Measurements from ENCODE around the gene HPCAL1. TPM values are rescaled to one million over a fixed set of nuclear protein-coding genes. Genes with fewer than 3 reads are reported as not detected.

The HPCAL1 gene
- total RNA-seq, 2 donors from 2014 or later = 41.0 to 66.3 TPM

DNA sequence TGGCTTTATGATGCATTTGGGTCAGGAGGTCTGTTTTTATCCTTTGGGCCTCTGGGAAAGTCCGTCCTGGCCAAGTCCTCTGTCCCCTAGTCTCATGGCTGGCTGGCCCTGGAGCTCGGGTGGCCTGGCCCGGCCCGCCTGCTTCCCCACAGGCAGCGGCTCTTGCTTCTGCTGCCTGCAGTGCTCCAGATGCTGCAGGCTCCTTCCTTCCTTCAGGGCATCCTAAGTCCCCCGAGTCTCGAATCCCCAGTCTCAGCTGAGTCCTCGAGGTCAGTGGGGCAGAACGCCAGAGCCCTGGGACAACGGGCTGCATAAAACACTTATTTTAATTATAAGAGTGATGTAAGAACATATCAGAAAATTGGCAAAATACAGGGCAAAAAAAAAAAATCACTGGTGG lies 71.2 kb downstream of the HPCAL1 start:
- no peak for DNase-seq
- H3K4me1 ChIP-seq = peaks cover 56% of the 10 kb centered on the region
- H3K9me3 ChIP-seq = no peaks in the 10 kb centered on the region
- H3K4me3 ChIP-seq = no peak overlapping the region
- intact Hi-C loops (cut with DNase I) = no loop called here
- no peak for ATAC-seq
- no peaks in the 10 kb centered on the region for H3K27me3 ChIP-seq
- WGBS, 2 donors = 67 to 78% methylated on average over 10 of the region's 10 CpGs
- no peak for TF ChIP-seq POLR2A (IDR thresholded peaks at IDR 0.05)
- TF ChIP-seq, protein P1, sequence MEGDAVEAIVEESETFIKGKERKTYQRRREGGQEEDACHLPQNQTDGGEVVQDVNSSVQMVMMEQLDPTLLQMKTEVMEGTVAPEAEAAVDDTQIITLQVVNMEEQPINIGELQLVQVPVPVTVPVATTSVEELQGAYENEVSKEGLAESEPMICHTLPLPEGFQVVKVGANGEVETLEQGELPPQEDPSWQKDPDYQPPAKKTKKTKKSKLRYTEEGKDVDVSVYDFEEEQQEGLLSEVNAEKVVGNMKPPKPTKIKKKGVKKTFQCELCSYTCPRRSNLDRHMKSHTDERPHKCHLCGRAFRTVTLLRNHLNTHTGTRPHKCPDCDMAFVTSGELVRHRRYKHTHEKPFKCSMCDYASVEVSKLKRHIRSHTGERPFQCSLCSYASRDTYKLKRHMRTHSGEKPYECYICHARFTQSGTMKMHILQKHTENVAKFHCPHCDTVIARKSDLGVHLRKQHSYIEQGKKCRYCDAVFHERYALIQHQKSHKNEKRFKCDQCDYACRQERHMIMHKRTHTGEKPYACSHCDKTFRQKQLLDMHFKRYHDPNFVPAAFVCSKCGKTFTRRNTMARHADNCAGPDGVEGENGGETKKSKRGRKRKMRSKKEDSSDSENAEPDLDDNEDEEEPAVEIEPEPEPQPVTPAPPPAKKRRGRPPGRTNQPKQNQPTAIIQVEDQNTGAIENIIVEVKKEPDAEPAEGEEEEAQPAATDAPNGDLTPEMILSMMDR (IDR thresholded peaks at IDR 0.05) = no peak
- no peak overlapping the region for H3K27ac ChIP-seq
- no peaks in the 10 kb centered on the region for H3K36me3 ChIP-seq (replicated peaks in 1 of 2; ENCODE audit: insufficient read depth in 1 of 2, low read depth in 2 of 2)

DNA sequence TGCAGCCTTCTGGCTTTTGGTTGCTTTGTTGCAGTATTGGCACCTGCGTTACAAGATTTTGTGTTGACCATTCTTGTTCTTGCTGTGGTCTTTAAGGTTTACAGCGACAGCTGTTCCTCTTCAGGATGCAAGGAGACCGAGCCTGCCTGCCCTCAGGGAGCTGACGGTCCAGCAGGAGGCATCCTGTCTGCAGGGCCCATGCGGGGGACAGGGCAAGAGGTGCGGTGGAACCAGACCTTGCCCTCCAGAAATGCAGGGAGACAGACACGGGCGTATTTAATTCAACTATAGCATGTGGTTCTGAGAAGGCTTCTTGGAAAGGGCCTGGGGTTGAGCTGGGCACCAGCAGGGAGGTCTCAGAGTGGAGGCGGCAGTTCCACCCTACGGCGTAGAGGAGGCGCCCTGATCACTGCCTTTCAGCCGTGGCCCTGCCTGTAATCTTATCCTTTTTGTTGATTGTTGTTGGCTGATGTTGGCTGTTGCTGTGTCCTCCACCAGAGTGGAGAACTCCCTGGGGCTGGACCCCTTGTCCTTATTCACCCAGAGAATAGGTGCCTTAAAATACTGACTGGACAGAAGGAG lies 71.7 kb downstream of the HPCAL1 start:
- DNase-seq (no peak), ATAC-seq (no peak)
- no peak overlapping the region for H3K27ac ChIP-seq
- H3K36me3 ChIP-seq (replicated peaks in 1 of 2; ENCODE audit: insufficient read depth in 1 of 2, low read depth in 2 of 2) = no peaks in the 10 kb centered on the region
- no peak for TF ChIP-seq POLR2A (IDR thresholded peaks at IDR 0.05)
- TF ChIP-seq, protein P1 (IDR thresholded peaks at IDR 0.05) = no peak
- WGBS, 2 donors = 77 to 91% methylated on average over 4 to 13 of the region's 13 CpGs
- intact Hi-C loops (cut with DNase I) = no loop called here
- H3K9me3 ChIP-seq = no peaks in the 10 kb centered on the region
- H3K4me3 ChIP-seq = no peak overlapping the region
- peaks cover 55% of the 10 kb centered on the region for H3K4me1 ChIP-seq
- no peaks in the 10 kb centered on the region for H3K27me3 ChIP-seq

DNA sequence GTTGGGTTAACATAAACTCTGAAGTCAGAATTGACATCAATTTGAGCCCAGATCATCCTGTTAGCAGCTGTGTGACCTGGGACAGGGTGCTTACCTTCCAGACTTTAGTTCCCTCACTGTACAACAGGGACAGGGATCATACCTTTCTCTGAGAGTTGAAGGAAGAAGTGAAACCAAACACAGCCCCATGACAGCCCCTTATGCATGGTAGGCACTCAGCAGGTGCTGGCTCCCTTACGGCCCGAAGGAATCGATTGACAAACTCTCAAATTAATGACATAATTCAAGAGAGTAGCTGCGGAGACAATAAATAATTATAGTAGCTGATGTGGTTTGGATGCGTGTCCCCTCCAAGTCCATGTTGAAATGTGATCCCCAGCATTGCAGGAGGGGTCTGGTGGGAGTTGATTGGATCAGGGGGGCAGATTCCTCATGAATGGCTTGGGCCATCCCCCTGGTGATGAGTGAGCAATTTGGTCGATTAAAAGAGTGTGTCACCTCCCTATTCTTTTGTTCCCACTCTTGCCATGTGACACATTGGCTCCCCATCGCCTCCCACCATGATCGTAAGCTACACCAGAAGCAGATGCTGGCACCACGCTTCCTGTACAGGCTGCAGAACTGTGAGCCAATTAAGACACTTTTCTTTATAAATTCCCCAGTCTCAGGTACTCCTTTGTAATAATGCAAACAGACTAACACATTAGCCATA lies 73.0 kb downstream of the HPCAL1 start:
- no peak overlapping the region for H3K27ac ChIP-seq
- DNase-seq = no peak
- no peaks in the 10 kb centered on the region for H3K9me3 ChIP-seq
- TF ChIP-seq, protein P1 (IDR thresholded peaks at IDR 0.05) = no peak
- TF ChIP-seq POLR2A (IDR thresholded peaks at IDR 0.05) = no peak
- no peak for ATAC-seq
- WGBS, 2 donors = 65 to 76% methylated on average over 9 of the region's 9 CpGs
- H3K4me3 ChIP-seq = no peak overlapping the region
- no peaks in the 10 kb centered on the region for H3K36me3 ChIP-seq (replicated peaks in 1 of 2; ENCODE audit: insufficient read depth in 1 of 2, low read depth in 2 of 2)
- H3K4me1 ChIP-seq = peaks cover 55% of the 10 kb centered on the region
- intact Hi-C loops (cut with DNase I) = no loop called here
- H3K27me3 ChIP-seq = no peaks in the 10 kb centered on the region

DNA sequence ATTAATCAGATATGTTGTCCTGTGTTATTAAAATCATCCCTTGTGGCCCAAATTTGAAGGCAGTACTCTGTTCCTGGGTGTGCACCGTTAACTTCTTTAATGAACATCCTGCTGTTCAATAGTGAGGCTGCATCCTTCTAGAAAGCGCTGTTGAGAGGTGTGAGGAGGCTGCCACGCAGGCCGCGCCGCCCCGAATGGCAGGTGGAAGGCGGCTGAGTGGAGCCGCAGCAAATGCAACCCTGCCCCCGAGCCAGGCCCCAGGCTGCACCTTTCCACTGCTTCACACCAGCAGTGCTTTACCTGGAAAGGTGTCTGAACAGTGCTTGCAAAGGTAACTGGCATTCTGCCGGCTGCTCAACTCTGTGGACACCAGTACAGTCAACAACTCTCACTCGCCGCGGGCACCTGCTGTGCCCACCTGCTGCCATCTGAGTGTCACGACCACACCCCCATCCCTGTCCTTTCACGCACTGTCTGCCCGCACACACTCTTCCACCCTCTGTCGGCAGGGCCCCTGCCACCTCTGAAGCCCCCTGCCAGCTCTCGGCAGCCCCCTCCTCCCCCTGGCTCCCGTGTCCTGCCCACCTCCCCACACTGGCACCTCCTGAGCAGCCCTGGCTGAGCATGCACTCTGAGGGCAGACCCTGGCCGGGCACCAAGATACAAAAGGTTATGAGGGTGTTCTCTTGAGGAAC lies 74.5 kb downstream of the HPCAL1 start:
- no peak for ATAC-seq
- intact Hi-C loops (cut with DNase I) = no loop called here
- peak in 1 of 4 donors; percentile 66 for DNase-seq
- no peak for TF ChIP-seq POLR2A (IDR thresholded peaks at IDR 0.05)
- TF ChIP-seq, protein P1 (IDR thresholded peaks at IDR 0.05) = no peak
- H3K36me3 ChIP-seq (replicated peaks in 1 of 2; ENCODE audit: insufficient read depth in 1 of 2, low read depth in 2 of 2) = no peaks in the 10 kb centered on the region
- H3K4me1 ChIP-seq = peaks cover 47% of the 10 kb centered on the region
- H3K4me3 ChIP-seq = no peak overlapping the region
- H3K27ac ChIP-seq = peak overlapping the region in 1 of 4 donors; percentile 20
- 72 to 77% methylated on average over 19 to 21 of the region's 21 CpGs for WGBS, 2 donors
- H3K9me3 ChIP-seq = no peaks in the 10 kb centered on the region
- no peaks in the 10 kb centered on the region for H3K27me3 ChIP-seq

Data from body of pancreas (tissue), 4 donors.